Fibroblast of the conjunctiva (primary cell): ENCODE data around the gene DHDH.
A peak's percentile ranks its signal among the peaks of the same experiment; 100 is the strongest.
"Not testable (repeated sequence)": the region's sequence is repeated elsewhere in the genome, so short reads cannot be mapped to it uniquely, and the experiment has no call there.

Source experiments
- DNase-seq: peaks from one replicate; pipeline ENCODE4 v3.0.0-alpha.2; 2010; ENCODE audit warnings: low read depth

DHDH gene

DNA sequence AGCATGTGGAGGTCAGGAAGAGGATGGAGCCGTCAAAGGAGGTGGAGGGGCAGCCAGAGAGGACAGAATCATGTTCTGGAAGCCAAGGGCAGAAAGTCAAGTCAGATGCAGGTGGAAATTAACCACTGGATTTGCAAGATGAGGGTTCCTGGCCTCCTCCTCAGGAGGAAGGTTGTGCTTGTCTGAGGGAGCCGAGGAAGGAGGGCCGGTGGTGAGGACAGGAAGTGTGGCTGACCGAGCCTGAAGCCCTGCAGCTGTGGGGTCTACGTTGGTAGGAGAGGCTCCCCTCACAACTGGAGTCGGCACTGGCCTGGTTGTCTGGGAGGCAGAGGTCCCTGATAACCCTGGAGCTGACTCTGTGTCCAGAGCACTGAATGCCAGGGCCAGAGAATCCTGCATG lies 15.4 kb upstream of the DHDH start:
- no peak for DNase-seq

DNA sequence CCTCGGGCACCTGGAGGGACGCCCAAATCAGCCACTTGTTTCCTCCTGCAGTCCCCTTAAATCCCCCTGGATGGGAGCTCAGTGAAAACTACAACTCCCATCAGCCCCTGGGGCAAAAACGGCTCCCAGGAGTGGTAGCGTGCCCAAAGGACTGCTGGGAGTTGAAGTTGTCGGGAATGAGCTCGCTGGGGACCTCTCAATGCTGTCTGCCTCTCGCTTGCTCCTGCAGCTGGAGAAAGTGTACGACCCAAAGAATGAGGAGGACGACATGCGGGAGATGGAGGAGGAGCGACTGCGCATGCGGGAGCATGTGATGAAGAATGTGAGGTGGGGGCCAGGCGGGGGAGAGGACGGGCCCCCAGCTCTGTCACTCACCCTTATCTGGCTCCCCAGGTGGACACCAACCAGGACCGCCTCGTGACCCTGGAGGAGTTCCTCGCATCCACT lies 14.7 kb upstream of the DHDH start:
- no peak for DNase-seq

- not testable (repeated sequence) for DNase-seq
These were observed 14.2 kb upstream of the DHDH start for GRCh38 chr19:48919271-48919670.

- DNase-seq = no peak
These were observed 12.6 kb upstream of the DHDH start for GRCh38 chr19:48920949-48921348.

GRCh38 chr19:48921721-48922500 lies 11.6 kb upstream of the DHDH start:
- no peak for DNase-seq

DNA sequence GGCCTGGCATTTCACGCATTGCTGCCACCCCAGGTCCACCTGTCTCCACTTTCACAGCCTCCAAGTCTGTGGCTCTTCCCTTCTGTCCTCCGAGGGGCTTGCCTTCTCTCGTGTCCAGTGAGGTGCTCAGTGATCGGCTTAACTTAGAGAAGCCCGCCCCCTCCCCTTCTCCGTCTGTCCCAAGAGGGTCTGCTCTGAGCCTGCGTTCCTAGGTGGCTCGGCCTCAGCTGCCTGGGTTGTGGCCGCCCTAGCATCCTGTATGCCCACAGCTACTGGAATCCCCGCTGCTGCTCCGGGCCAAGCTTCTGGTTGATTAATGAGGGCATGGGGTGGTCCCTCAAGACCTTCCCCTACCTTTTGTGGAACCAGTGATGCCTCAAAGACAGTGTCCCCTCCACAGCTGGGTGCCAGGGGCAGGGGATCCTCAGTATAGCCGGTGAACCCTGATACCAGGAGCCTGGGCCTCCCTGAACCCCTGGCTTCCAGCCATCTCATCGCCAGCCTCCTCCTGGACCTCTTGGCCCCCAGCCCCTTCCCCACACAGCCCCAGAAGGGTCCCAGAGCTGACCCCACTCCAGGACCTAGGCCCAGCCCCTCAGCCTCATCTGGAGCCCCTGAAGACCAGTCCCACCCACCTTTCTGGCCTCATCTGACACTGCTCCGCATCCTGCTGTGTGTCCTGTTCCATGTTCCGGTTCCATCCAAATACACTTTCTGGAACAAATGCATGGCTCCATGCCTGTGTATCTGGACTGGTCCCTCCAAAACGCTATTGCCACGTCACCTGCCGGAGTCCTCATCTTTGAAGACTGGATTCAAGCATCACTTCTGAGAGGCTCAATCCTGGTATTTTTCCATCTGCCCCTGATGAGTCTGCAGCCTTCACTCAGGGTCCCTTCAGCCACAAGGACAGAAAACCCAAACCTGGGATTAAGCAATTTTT lies 10.7 kb upstream of the DHDH start:
- DNase-seq = no peak

- peak; percentile 29 for DNase-seq
These were observed 8.2 kb upstream of the DHDH start for GRCh38 chr19:48925240-48925843.

DNA sequence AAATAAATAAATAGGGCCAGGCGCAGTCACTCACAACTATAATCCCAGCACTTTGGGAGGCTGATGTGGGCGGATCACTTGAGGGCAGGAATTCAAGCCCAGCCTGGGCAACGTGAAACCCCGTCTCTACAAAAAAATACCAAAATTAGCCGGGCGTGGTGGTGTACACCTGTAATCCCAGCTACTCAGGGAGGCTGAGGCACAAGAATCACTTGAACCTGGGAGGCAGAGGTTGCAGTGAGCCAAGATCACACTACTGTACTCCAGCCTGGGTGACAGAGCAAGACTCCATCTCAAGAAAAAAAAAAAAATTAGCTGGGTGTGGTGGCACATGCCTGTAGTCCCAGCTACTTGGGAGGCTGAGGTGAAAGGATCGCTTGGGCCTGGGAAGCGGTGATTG lies 7.6 kb upstream of the DHDH start:
- DNase-seq = not testable (repeated sequence)

DNA sequence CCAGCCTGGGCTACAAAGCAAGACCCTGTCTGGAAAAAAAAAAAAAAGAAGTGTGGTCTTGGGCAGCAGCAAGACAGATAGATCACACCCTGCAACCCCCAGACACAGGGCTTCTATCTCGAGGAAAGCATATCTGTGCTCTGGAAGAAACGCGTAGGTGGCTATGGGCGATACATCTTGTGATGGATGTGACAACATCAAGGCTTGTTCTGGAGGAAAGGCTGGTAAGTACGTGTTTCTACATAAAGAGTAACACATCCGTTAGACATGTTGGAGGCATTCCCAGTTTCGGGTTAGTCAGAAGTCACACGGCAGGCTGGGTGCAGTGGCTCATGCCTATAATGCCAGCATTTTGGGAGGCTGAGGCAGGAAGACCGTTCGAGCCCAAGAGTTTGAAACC lies 6.6 kb upstream of the DHDH start:
- peak; percentile 87 for DNase-seq

GRCh38 chr19:48927692-48928091 lies 5.8 kb upstream of the DHDH start:
- DNase-seq = not testable (repeated sequence)

DNA sequence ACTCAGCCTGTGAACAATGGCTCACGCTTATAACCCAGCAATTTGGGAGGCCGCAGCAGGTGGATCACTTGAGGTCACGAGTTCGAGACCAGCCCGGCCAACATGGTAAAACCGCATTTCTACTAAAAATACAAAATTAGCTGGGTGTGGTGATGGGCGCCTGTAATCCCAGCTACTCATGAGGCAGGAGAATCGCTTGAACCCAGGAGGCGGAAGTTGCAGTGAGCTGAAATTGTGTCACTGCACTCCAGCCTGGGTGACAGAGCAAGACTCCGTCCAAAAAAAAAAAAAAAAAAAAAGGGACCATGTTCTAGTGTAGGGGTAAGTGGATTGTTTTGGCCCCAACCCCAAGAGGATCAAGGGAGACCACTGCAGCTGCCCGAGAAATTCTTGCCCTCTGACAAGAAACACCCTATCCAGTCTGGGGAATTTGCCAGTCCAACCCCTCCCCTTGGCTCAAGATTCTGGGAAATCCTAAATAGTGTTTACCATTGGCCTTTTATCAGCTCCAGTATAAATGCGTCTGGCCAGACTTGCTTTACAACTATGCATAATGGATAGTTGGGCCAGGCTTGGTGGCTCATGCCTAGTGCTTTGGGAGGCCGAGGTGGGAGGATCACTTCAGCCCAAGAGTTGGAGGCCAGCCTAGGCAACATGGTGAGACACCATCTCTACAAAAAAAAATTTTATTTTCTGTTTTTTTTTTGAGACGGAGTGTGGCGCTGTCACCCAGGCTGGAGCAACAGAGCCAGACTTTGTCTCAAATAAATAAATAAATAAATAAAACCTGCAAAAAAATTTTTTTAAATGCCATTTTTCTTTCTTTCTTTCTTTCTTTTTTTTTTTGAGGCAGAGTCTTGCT lies 5.1 kb upstream of the DHDH start:
- peak; percentile 30 for DNase-seq

DNA sequence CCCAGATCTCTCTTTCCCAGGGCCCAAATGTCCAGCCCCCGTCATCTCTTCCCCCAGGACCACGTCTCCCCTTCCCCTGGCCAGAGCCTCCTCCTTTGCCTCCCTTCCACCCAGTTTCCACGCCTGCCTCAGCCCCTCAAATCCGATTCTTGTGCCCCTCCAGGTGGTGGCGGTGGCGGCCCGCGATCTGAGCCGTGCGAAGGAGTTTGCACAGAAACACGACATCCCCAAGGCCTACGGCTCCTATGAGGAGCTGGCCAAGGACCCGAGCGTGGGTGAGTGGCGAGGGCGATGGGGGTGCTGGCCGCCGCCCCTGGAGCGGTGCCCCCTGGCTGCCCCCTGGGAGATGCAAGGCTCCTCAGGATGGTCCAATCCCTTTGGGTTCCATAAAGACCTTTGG lies 1.3 kb downstream of the DHDH start:
- no peak for DNase-seq

- no peak for DNase-seq
These were observed 2.4 kb downstream of the DHDH start for GRCh38 chr19:48935864-48936263.

- no peak for DNase-seq
These were observed 4.8 kb downstream of the DHDH start for GRCh38 chr19:48938256-48938655.

- no peak for DNase-seq
These were observed 7.4 kb downstream of the DHDH start for GRCh38 chr19:48940902-48941301.

DNA sequence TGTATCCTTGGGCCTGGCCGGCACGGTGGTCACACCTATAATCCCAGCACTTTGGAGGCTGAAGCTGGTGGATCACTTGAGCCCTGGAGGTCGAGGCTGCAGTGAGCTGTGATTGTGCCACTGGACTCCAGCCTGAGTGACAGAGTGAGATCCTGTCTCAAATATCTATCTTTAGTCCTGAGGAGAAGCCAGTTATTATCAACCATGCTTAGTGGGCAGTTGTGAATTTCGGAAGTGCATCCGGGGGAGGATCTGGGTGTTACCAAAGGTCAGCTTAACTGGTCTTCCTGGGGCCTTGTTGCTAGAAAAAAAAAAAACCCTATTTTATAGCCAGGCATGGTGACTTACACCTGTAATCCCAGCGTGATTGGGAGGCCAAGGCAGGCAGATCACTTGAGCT lies 9.6 kb downstream of the DHDH start:
- DNase-seq = no peak

- DNase-seq = no peak
These were observed 11.9 kb downstream of the DHDH start for GRCh38 chr19:48945415-48945814.

- no peak for DNase-seq
These were observed 12.3 kb downstream of the DHDH start for GRCh38 chr19:48945817-48946216.

GRCh38 chr19:48946463-48947257 lies 13.2 kb downstream of the DHDH start:
- DNase-seq = no peak

DNA sequence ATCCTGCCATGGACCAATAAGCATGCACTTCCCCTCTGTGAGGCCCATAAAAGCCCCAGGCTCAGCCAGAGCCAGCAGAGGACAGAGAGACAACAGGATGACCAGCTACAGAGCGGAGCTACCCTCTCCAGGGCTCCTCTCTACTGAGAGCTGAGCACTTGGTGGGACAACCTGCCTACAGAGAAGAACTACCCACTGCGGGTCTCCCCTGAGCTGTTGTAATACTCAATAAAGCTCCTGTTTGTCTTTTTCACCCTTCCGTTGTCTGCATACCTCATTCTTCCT lies 13.7 kb downstream of the DHDH start:
- DNase-seq = no peak

GRCh38 chr19:48950159-48950558 lies 16.7 kb downstream of the DHDH start:
- no peak for DNase-seq
